ENCODE measurements around the gene AOAH.

The AOAH gene

DNA sequence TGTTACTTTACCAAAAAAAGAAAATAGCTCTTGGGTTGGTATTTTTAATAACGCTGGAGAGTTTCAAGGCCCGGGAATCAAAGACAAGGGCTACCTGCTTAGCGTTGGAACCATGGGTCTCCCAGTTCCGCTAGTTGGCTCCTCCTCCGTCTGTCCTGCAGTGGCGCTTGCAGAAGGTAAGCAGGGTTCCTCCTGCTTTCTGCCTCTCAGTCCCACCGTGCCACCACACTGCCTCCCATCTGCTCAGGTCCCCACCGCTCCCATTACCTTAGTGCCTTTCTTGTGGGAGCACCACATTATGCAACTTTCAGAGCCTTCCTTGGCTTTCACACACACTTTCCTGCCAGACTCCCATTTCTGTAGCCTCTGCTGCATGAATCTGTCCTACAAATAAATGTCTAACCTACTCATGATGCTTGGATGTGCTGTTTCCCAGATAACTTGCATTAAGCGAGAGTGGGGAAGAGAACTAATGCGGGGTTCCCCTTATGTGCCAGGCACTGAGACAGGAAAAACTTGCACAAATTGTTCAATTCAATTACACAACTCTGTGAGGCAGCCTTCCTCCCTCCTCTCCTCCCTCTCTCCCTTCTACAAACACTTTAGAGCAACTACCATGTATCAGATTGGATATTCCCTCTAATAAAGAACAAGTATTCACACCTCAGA is 124.5 kb downstream of the AOAH start:
- DNase-seq = no peak

DNA sequence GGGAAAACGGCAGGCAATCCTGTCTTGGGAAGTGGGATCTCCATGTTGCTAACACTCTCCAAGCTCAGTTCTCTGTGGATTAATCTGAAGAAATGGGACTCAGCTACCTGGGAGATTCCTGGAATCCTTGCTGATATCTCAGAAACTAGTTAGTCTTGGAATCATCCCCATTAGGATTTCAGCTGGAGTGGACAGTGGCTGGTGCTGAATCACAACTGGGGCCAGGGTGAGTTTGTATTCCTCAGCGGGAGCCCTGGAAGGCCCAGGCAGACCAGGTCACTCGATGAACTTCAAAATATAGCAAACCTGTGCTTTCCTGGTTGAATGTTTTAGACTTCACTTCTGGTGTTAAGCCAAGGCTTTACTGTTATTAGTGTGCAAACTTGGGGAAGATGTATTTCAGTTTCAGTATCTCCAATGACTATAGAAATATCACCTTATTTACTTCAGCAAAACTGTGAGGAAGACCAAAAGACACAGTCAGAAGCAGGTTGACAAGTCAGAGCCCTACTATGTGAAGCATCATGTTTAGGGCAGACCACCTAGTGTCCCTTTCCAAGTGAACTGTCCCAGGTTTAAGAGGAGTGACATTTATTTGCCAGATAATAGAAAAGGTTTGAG is 126.1 kb downstream of the AOAH start:
- no peak for DNase-seq

DNA sequence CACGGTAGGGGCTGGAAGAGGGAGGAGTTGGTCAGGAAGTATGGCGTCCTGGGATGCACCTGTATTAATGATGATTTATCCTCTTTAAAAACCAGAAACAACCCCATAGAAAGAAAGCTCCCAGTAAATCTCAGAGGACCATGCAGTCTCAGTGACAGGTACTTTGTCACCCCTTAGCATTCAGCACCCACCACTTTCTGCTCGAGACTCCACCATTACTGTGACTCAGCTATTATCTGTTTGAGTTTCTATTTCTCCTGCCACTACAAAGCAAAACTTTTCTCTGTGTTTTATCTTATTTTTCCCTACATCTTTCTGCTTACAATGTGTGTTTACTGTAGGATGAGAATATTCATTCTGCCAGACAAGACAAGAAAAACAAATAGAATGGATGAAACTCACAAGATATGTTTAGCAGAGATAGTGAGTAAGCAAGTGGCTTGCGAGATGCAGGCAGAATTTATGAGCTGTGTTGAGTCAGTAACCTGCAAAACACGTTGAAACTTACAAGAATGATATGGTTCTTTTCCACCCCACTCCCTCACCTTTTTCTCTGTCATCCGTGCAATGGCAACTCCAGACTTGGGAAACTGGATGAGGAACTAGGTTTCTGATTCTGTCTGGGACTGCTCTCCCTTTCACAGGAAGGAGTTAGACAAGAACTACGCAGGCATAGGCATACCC is 127.1 kb downstream of the AOAH start:
- no peak for DNase-seq

DNA sequence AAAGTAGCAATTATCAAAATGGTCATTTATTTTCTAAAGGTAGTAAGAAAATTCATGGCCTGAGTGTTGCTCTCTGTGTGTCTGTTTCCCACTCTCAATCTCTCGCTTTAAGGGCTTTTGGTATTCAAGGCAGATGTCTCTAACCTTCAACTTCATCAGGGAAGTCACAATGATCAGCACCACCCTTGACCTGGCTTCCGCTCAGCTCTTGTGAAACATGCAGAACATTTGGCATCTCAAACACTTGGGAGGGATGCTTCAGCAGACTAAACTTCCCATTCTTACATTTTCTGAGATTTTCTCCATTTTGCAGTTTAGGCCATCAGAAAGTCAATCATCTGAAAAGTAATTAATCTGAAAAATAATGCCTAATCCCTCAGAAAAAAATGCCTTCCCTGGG is 129.8 kb downstream of the AOAH start:
- no peak for DNase-seq

DNA sequence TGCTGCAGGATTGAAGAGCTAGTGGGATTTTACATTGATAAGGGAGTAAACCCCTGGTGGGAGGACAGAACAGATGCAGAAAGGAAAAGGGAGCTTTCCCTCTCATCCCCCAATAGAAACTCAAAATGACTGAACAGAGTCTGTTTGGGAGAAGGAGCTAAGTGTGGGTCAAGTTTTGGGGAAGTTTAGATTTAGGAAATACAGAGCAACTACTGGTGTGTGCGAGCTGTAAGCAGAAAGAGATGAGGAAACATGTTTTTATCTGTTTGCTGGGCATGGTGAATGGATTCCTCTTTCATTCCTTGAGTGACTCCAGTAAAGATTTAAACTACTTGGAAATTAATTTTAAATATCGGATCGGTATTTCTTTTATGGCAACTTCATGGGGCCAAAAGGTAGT is 132.7 kb downstream of the AOAH start:
- DNase-seq = no peak

DNA sequence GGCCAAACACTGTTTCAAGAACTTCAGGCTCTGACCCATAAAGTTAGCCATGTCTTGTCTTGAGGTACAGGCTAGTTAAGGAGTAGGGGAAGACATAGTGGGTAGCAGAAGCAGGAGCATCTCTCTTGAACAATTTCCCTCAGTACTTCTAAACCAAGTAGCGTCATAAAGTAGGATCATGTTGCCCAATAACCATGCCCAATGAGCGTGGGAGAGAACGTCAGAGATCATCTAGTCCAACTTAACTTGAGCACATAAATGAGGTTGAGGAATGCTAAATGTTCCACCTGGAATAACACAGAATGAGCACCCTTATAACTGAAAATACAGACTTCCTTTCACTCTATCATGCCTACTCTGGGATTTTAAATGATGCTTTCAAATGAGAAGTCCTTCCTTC is 134.9 kb downstream of the AOAH start:
- no peak for DNase-seq

DNA sequence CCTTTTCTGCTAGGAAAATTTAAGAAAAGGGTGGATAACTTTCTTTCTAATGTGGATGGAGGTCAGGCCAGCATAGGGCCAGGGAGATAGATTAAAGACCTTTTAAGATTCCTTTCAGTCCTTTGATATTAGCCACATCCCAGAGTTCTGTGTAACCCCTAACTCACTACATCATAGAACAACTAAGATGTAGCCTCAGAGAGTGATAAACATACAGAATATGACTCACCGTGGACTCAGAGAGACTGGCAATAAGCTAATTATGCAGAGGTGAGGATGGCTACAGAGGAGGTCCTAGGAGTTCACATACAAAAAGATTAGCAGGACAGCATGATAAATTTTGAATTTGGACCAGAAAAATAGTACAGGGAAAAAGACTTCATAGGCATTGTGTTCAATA is 141.0 kb downstream of the AOAH start:
- no peak for DNase-seq

DNA sequence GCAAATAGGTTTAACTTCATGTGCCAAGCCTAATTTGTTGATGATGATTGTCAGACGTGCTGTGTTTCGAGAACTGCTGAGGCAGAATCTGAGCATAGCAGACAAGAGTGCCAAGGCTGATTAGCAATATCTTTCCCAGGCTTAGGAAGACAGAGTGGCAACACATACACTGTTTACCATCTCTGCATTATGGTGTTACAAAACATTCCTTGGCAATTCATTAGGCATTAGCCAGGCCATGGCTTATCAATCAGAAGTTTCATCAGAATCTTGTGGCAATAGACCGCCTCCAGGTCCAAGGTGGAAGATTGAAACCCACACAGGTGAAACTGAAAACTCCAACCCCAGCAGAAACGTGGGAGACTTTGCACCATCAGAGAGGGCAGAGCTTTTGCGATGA is 148.5 kb downstream of the AOAH start:
- DNase-seq = no peak

DNA sequence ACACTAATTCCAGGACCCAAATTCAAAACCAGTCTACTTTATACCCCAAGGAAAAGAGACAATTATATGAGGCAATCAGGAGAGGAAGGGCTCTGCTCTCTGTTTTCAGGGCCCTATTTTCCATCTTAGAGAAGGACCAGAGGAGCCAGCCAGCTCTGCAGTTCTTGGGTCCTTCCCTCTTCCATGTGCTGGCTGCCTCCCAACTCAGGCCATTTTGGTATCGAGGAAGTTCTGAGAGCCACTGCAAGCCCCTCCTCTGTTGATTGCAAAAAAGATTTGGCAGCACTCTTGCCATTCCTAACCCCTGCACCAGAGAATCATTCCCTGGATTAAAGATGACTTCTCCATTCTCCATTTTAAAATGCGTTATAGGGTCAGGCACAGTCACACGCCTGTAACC is 151.2 kb downstream of the AOAH start:
- no peak for DNase-seq

DNA sequence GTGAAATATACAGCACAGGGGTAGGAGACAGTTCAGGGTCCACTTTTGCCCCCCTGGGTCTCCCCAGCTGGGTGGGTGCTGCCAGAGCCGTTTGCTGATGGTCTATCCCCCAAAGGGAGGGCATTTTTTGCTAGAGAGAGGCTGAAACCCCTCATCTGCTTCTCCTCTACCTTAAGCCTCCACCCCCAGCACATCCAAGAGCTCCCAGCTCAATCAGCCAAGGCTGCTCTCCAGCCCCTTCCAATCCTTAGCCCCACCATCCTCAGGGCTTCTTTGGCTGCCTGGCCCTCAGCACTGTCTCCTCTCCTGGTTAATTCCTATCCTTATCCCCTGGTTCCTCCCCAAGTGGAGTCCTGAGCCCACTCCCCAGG is 153.1 kb downstream of the AOAH start:
- DNase-seq = no peak

DNA sequence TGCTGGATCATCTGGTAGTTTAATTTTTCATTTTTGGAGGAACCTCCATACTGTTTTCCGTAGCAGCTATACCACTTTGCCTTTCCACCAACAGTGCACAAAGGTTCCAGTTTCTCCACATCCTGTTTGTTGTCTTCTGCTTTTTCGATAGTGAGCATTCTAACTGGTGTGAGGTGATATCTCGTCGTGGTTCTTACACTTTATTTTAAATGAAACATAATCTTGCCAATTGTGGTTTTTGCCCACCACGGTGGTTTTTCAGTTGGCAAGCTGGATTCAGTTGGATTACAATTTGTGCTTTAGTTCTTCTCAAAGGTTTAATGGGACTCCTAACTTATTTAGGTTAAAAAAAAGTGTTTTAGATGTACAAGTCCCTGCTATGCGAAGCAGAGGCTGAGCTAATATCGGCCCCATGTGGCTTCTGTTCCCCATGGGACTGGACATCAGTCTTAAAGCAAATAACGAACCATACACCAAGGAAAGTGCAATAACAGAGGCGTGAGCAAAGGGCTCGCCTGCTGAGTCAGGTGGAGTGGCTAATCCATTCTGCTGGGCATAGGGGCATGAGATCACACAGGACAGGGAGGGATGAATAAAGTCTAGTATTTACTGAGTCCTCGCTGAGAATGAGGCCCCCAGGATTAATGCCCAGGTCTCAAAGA is 153.6 kb downstream of the AOAH start:
- DNase-seq = no peak

DNA sequence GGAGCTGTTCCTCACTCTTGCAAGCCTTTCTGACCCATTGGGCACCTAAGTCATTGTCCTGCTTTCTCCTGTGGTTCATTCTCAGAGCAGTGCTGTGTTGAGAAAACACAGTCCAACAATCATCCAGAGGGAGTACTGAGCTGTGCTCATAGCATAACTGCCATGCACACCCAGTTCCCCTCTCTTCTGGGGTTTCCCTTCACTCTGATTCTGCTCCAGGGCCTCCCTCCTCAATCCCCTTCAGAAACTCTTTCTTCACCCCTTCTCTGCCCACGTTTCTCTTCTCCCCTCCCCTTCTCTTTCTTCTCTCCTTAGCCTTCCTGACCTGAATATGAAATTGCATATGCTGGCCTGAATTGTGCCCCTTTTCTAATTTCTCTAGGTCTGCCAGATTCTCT is 155.8 kb downstream of the AOAH start:
- no peak for DNase-seq

DNA sequence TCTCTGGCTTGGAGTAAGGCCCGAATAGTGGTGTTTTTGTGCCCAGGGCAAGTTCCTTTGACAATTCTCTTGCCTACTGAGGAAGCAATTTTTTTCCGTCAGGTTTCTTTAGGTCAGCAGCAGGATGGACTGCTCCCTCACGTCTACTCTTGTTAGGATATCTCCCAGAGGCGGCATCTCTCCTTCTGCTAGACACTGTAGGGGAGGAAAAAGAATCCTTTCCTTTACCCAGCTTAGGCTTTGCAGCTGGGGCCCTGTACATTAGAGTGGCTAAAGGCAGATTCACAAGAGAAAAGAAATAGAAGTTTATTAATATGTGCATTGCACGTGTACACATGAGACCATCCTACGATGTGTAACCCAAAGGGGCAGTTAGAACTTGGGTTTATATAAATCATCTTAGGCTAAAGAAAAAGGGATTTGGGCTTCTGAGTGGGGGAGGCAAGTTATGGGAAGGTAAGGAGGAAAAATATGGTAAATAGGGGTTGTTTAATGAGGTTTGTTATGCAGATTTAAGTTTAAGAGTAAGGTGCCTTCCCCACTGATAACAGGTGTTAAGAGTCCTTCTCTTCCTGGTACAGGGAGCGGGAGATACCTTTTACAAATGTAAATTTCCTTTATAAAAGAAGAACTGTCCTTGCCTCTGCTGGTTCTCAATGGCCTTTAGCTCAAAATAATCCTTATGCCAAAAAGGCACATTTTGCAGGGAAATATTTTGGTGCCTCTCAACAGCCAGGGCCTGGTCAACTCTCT is 156.4 kb downstream of the AOAH start:
- no peak for DNase-seq

DNA sequence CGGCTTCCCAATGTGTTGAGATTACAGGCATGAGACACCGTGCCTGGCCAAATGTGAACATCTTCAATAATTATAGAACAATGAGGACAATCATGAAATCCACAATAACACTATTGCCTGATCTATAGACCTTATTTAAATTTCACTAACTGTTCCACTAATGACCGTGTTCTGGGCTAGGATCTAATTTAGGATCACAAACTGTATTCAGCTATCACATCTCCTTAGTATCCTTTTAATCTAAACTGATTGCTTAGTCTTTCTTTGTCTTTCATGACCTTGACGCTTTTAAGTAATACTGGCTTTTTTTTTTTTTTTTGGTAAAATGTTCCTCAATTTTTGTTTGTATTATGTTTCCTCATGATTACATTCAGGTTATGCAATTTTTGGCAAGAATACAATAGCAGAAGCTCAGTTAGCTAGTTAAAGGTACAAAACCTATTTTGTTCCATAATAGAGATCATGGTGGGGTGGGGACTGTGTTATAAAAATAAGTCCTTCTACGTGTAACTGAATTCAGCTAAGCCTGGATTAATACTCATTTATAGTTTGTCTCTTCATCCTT is 158.4 kb downstream of the AOAH start:
- peak in 1 of 2 donors; percentile 13 for DNase-seq

DNA sequence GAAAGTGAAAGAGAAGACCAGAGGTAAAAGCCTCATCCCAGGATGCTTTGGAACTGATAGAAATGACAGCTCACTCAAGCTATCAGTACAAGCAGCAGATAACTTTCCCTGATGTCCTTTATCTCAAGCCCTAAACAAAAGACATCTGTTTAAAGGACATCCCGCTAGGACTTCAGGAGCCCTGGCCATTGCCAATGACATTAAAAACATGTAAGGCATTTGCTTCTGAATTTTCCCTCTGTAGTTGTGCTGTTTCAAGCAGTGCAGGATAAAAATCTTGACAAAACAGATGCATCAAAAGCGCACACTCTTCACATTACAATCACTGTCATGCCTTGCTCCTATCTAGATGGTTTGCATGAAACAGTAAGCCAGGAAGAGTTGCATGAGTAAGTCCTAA is 159.8 kb downstream of the AOAH start:
- no peak for DNase-seq

DNA sequence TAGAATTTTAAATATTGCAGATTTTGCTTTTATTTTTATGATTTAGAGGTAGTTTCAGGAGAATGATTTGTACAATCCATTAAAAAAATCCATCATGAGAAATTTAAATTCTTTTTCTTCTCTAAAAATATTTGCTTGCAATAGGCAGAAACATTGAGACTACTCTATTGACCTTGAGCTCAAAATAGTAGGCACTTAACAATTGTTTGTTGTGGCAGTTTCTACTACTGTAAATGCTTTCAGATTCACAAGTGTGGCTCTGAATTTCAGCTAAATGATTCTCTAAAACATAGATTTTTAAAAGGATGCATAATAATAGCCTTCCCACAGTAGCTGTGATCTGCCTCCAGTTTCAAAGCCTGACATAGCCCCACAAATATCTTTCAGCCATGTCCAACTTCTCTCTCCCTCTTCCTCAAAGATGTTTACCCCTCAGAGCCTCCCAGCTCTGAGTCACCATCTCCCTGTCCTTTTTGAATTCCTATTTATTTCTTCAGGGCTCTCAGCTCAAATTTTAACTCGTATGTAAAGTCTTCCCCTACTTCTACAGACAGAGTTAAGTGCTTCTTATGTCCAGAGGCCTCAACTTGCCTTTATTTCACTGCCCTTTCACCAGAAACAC is 160.5 kb downstream of the AOAH start:
- DNase-seq = peak in 1 of 2 donors; percentile 16

DNA sequence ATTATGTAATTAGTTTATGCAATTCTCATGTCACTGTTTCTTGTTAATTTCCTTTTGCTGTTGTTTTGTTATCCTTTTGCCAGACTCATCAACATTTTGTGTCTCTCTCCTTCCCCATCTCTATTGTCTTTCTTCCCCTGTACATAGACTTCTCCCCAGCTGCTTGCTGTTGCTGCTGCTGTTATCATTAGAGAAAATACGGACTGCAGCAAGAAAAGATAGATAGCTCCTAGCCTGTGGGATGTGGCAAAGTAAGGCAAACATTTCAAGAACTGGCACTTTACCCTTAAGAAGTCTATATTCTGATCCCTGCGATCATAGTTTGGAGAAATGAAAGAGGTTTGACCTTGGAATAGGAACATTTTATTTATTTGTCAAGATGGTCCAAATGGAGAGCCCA is 162.2 kb downstream of the AOAH start:
- DNase-seq = no peak

DNA sequence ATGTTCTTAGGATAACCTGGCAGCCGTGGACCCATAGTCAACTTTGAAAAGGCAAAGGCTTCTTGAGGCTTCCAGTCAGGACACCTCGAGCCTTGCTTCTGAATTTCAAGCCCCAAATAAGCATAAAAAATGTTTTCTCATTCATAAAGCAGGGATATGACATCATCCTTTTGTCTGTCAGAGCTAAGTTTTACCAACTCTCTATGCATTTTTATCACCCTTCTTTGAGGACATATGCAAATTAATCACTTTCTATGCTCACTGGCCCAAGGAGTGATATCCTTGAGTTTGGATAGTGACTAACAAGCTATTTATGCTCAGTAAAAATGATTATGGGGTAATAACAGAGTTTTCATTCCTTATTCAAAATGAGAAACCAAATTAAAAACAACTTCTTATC is 175.3 kb downstream of the AOAH start:
- DNase-seq = no peak

DNA sequence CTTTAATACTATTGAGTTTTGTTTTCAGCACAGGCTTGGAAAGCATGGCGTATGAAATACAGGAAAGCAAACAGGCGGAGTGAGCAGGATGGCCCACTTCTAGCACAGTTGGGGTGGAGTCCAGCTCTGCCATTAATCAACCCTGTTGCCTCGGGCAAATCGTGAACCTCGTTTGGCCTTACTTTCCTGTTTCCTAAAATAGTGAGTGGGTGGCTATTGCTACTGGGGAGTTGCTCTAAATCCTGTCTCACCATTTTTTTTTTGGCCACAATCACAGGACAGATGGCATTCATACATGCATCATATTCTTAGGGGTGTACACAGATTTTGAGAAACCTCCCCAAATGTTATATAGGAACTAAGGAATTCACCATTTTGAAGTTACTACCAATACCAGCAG is 176.9 kb downstream of the AOAH start:
- DNase-seq = no peak

DNA sequence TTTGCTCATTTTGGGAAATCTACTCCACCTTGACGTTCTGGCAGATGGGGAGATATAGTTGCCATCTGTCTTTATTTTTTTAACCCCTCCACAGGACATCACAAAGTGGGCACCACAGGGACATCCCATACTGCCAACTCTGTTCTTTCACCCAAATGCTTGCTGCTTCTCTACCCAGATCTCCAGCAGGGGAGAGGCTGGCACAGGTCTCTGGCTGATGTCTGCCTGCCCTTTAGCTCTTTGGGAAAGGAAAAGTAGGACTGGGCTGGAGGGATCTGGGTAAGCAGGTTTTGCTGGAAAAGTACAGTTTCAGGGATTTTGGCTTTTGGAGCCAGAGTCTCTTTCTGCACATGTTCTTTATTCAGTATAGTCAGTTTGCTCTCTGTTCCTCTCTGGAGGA is 178.0 kb downstream of the AOAH start:
- no peak for DNase-seq

DNA sequence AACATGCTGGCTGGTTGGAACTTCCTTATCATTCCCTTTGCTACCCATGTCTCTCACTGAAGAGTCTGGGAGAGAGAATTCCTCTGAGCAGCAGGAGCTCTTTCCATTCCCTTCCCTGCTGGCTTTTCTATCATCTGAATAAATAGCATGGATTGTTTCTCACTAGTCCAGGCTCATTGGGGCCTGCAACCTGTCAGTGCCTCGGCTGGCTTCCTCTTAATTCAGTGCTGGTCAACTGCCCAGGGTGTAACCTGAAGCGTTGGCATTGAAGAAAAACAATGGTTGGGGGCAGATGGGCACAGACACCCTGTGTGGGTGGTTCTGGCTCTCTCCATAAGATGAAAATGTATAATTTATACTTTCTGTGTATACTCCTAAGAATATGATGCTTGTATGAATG is 179.0 kb downstream of the AOAH start:
- DNase-seq = no peak

DNA sequence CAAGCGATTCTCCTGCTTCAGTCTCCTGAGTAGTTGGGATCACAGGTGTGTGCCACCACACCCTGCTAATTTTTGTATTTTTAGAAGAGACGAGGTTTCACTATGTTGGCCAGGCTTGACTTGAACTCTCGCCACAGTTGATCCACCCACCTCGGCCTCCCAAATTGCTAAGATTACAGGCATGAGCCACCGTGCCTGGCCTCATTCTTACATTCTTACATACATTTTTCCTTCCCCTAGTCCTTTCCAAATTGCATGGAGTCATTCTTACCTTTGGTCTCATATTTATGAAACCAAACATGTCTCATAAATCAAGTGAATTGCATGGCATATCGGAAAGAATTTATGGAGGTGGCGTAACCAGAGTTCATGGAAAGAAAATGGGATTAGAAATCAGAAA is 186.2 kb downstream of the AOAH start:
- no peak for DNase-seq
